ENCODE results near the gene DGCR8. TPM values are rescaled to one million over a fixed set of nuclear protein-coding genes. Genes with fewer than 3 reads are reported as not detected.

DGCR8 gene
- polyA plus RNA-seq, 4 donors = 17.0 to 31.0 (median 17.7) TPM

DNA sequence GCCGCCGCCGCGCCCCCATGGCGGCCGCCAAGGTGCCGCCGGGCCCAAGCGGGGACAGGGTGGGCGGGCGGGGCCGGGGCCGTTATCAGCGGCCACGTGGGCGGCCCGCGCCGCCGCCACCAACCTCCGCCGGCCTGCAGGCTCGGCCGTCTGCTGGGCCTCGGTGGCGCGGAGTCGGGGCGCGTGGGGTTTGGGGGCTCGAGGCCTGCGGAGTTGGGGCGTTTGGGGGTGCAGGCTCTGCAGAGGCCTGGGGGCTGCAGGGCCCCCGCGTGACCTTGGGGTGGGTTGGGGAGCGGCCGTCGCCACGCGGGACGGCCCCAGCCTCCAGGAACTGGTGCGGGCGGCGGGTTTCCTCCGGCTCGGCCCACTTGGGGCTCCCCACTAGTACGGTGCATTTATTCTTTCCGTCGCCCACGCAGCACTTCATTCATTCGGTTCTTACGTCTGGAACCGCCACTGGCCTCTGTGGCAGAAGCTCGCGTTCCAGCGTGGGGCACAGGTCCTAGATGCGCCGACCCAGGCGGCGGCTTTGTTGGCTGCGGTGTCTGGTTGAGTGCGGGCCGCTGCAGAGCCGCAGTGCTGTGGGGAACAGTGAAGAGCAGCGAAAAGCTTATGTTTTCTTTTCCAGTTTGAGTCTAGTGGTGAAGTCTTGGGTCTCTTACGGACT is 37.7 kb downstream of the DGCR8 start:
- FAIRE-seq (no peak), DNase-seq (peak in 1 of 2 donors; percentile 52)
- H3K27ac ChIP-seq (ENCODE audit: low read depth in 1 of 3, low read length in 2 of 3) = peak overlapping the region in 2 of 3 donors; percentile 0 to 66
- H3K36me3 ChIP-seq (ENCODE audit: control insufficient read depth in 3 of 3, insufficient read depth in 2 of 3, low read depth in 1 of 3, low read length in 3 of 3) = peaks cover 3 to 72% (median 4%) of the 10 kb centered on the region in 3 donors
- no peaks in the 10 kb centered on the region for H3K9me3 ChIP-seq (ENCODE audit: control insufficient read depth in 2 of 2, insufficient read depth in 1 of 2, low read depth in 1 of 2, low read length in 1 of 2)
- WGBS, 3 donors = 0 to 1% (median 1%) methylated on average over 43 to 66 of the region's 66 CpGs
- H3K27me3 ChIP-seq (ENCODE audit: control insufficient read depth in 3 of 3, insufficient read depth in 3 of 3, low read length in 3 of 3) = no peaks in the 10 kb centered on the region
- peak overlapping the region; percentile 61 to 81 (median 71) for H3K4me3 ChIP-seq (ENCODE audit: low read depth in 1 of 3, low read length in 3 of 3)
- H3K4me1 ChIP-seq (ENCODE audit: control insufficient read depth in 3 of 3, insufficient read depth in 2 of 3, low read depth in 1 of 3, low read length in 2 of 3) = peaks cover 3 to 14% (median 6%) of the 10 kb centered on the region in 3 donors

DNA sequence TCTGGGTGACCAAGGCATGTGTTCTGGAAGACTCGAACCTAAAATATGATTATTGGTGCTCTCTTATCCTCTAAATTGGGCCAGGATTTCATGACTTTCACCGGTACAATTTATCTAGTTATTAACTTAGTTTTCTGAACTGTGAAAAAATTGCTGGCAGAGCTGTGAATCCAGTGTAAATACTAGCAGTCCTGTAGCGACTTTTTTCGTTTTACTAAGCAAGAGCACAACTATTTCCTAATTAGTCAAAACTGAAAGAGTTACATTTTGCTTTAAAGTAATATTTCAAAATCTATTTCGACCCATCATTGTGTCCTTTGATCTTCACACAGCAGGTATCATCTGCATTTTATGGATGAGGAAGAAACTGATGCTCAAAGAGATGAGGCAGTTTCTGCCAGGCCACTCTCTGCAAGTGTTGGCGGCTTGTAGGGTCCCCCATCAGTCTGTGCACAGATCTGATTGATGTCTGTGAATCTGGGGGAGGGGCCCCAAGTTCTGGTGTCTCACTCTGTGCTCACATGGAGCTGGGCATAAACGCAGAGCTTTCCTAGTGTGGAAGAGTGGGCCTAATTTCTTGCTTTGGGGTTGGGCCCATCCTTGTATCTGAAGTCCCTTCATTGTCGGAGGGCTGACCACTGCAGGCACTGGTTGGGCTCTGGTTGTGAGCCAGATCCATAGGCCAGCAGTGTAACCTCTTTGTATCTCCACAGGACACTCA is 38.4 kb downstream of the DGCR8 start:
- Histone ChIP-seq H3K27ac (ENCODE audit: low read depth in 1 of 3, low read length in 2 of 3) (peak overlapping the region in 2 of 3 donors; percentile 0 to 66), H3K27me3 (ENCODE audit: control insufficient read depth in 3 of 3, insufficient read depth in 3 of 3, low read length in 3 of 3) (no peaks in the 10 kb centered on the region), H3K4me3 (ENCODE audit: low read depth in 1 of 3, low read length in 3 of 3) (peak overlapping the region; percentile 61 to 81 (median 71)), H3K36me3 (ENCODE audit: control insufficient read depth in 3 of 3, insufficient read depth in 2 of 3, low read depth in 1 of 3, low read length in 3 of 3) (peaks cover 3 to 67% (median 4%) of the 10 kb centered on the region in 3 donors), H3K9me3 (ENCODE audit: control insufficient read depth in 2 of 2, insufficient read depth in 1 of 2, low read depth in 1 of 2, low read length in 1 of 2) (no peaks in the 10 kb centered on the region), H3K4me1 (ENCODE audit: control insufficient read depth in 3 of 3, insufficient read depth in 2 of 3, low read depth in 1 of 3, low read length in 2 of 3) (peaks cover 3 to 14% (median 6%) of the 10 kb centered on the region in 3 donors)
- 13 to 19% (median 17%) methylated on average over 8 of the region's 8 CpGs for WGBS, 3 donors
- DNase-seq (no peak), FAIRE-seq (no peak)

DNA sequence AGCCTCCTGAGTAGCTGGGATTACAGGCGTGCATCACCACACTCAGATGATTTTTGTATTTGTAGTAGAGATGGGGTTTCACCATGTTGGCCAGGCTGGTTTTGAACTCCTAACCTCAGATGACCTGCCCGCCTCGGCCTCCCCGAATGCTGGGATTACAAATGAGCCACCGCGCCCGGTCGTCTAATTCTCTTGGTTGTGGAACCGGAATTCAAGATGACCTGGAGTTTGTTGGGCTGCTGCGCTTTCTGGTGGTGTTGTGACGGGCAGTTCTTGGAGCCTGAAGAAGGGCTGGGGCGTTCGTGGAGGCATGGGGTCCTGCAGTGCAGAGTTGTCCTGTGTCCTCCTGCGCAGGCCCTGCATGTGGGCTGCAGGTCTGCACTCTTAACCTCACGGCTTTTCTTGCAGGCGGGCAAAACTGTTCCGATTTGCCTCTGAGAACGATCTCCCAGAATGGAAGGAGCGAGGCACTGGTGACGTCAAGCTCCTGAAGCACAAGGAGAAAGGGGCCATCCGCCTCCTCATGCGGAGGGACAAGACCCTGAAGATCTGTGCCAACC is 41.9 kb downstream of the DGCR8 start:
- Histone ChIP-seq H3K36me3 (ENCODE audit: control insufficient read depth in 3 of 3, insufficient read depth in 2 of 3, low read depth in 1 of 3, low read length in 3 of 3) (peaks cover 5 to 75% (median 9%) of the 10 kb centered on the region in 3 donors), H3K27ac (ENCODE audit: low read depth in 1 of 3, low read length in 2 of 3) (no peak overlapping the region), H3K27me3 (ENCODE audit: control insufficient read depth in 3 of 3, insufficient read depth in 3 of 3, low read length in 3 of 3) (no peaks in the 10 kb centered on the region), H3K4me1 (ENCODE audit: control insufficient read depth in 3 of 3, insufficient read depth in 2 of 3, low read depth in 1 of 3, low read length in 2 of 3) (peaks cover 3 to 10% (median 6%) of the 10 kb centered on the region in 3 donors), H3K9me3 (ENCODE audit: control insufficient read depth in 2 of 2, insufficient read depth in 1 of 2, low read depth in 1 of 2, low read length in 1 of 2) (no peaks in the 10 kb centered on the region), H3K4me3 (ENCODE audit: low read depth in 1 of 3, low read length in 3 of 3) (no peak overlapping the region)
- WGBS, 3 donors = 90 to 96% (median 93%) methylated on average over 22 of the region's 22 CpGs
- no peak for FAIRE-seq
- no peak for DNase-seq

DNA sequence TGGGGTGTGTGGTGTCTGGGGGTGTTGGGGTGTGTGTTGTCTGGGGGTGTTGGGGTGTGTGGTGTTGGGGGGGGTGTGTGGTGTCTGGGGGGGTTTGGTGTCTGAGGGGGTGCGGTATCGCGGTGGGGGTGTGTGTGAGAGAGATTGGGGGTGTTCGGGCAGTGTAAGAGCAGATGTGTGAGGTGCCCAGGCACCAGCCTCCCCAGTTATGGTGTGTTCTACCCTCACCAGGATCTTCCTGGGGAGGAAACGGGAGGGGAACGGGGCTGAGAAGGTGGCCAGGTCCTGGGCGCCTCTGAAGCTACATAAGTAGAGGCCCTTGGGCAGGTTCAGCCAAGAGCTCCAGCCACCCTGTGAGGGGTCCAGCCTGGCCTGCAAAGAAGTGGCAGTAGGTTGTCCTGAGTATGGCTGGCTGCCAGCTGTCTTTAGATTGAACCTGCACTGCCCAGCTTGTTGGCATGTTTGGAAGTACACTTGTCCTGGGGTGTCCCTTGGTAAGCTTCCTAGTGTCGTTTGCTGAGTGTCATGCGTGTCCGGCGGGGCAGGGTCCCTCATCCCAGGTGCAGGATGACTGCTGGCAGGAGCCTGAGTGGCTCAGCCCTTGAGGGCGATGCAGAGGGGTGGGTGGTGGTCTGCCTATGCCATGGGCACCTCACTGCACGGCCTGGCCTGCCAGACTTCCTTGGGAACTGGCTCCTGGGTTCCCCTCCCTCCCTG is 43.5 kb downstream of the DGCR8 start:
- Histone ChIP-seq H3K27me3 (ENCODE audit: control insufficient read depth in 3 of 3, insufficient read depth in 3 of 3, low read length in 3 of 3) (no peaks in the 10 kb centered on the region), H3K27ac (ENCODE audit: low read depth in 1 of 3, low read length in 2 of 3) (no peak overlapping the region), H3K4me3 (ENCODE audit: low read depth in 1 of 3, low read length in 3 of 3) (no peak overlapping the region), H3K4me1 (ENCODE audit: control insufficient read depth in 3 of 3, insufficient read depth in 2 of 3, low read depth in 1 of 3, low read length in 2 of 3) (peaks cover 2 to 8% (median 6%) of the 10 kb centered on the region in 3 donors), H3K36me3 (ENCODE audit: control insufficient read depth in 3 of 3, insufficient read depth in 2 of 3, low read depth in 1 of 3, low read length in 3 of 3) (peaks cover 5 to 85% (median 11%) of the 10 kb centered on the region in 3 donors), H3K9me3 (ENCODE audit: control insufficient read depth in 2 of 2, insufficient read depth in 1 of 2, low read depth in 1 of 2, low read length in 1 of 2) (no peaks in the 10 kb centered on the region)
- DNase-seq (no peak), FAIRE-seq (no peak)
- WGBS, 3 donors = 90 to 94% (median 92%) methylated on average over 13 of the region's 13 CpGs

DNA sequence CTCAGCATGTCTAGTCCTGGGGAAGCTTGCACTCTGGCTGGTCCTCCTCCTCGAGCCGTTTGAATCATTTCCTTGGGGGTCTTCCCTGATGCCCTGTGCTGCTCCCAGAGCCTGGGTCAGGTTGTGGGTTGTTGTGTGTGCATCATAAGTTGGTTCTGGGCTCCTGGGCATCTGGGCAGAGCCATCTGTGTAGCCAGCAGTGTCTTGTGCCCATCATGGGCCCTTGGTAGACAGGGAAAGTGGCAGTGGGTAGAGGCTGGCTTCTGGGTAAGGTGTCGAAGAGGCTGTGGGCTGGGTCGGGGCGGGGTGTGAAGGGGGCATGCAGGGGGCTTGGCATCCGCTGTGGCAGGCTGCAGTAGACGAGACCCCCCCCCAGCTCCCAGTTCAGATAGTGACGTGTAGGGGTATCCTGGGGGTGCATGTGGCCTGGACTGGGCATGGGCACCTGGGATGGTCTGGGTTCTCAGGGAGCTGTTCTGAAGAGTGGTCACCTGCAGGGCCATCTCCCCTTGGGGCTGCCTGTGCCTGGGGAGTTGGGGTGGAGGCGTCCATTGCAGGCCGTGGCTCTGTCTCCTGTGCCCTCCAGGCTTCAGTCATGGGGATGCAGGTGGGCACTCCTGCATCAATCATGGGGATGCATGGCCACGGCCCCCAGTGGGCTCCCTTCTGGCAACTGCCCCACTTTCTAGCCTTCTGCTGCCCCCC is 44.2 kb downstream of the DGCR8 start:
- H3K27ac ChIP-seq (ENCODE audit: low read depth in 1 of 3, low read length in 2 of 3) = no peak overlapping the region
- WGBS, 3 donors = 86 to 99% (median 92%) methylated on average over 9 to 11 of the region's 11 CpGs
- no peak for DNase-seq
- no peaks in the 10 kb centered on the region for H3K9me3 ChIP-seq (ENCODE audit: control insufficient read depth in 2 of 2, insufficient read depth in 1 of 2, low read depth in 1 of 2, low read length in 1 of 2)
- peaks cover 5 to 80% (median 11%) of the 10 kb centered on the region in 3 donors for H3K36me3 ChIP-seq (ENCODE audit: control insufficient read depth in 3 of 3, insufficient read depth in 2 of 3, low read depth in 1 of 3, low read length in 3 of 3)
- no peaks in the 10 kb centered on the region for H3K27me3 ChIP-seq (ENCODE audit: control insufficient read depth in 3 of 3, insufficient read depth in 3 of 3, low read length in 3 of 3)
- peaks cover 0 to 12% (median 0%) of the 10 kb centered on the region in 3 donors for H3K4me1 ChIP-seq (ENCODE audit: control insufficient read depth in 3 of 3, insufficient read depth in 2 of 3, low read depth in 1 of 3, low read length in 2 of 3)
- H3K4me3 ChIP-seq (ENCODE audit: low read depth in 1 of 3, low read length in 3 of 3) = no peak overlapping the region
- no peak for FAIRE-seq

DNA sequence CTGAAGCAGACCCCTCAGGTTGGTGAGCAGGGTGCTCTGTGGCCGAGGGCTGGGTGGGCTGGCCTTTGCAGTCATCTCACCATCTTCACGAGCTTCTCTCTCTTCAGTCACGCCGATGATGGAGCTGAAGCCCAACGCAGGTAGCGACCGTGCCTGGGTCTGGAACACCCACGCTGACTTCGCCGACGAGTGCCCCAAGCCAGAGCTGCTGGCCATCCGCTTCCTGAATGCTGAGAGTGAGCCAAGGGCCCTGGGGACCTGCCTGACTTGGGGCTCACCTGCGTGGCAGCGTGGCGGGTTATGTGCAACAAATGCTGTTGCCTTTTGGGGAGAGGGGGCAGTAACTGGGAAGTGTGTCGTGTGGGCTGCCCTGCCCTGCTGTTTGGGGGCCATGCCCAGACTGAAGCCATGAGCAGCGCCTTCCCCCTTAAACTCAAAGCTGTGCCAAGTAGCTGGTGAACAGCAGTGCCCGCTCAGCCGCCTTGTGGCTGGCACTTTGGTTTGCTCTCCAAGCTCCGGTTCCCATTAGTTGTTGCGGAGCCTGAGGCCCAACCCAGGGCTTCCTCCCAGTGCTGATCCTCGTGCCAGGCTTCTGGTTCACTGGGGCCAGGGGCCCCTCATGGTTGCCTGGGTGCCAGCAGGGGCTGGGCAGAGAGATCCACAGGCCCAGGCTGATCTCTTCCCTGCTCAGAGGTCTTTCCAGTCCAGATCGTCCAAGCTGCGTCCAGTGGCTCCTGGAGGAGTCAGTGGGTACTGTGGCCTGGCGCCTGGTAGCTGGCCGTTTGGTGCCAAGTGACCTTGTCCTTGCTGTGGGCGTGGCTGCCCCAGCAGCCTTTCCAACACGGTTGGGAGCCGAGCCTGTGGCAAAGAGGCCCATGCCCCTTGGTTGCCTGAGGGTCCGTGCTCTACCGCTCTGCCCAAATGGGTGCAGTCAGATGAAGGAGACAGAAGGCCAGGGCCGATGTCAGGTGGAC is 45.4 kb downstream of the DGCR8 start:
- WGBS, 3 donors = 88 to 91% (median 88%) methylated on average over 32 of the region's 32 CpGs
- no peaks in the 10 kb centered on the region for H3K9me3 ChIP-seq (ENCODE audit: control insufficient read depth in 2 of 2, insufficient read depth in 1 of 2, low read depth in 1 of 2, low read length in 1 of 2)
- no peak overlapping the region for H3K27ac ChIP-seq (ENCODE audit: low read depth in 1 of 3, low read length in 2 of 3)
- H3K27me3 ChIP-seq (ENCODE audit: control insufficient read depth in 3 of 3, insufficient read depth in 3 of 3, low read length in 3 of 3) = no peaks in the 10 kb centered on the region
- FAIRE-seq = no peak
- peaks cover 0 to 16% (median 0%) of the 10 kb centered on the region in 3 donors for H3K4me1 ChIP-seq (ENCODE audit: control insufficient read depth in 3 of 3, insufficient read depth in 2 of 3, low read depth in 1 of 3, low read length in 2 of 3)
- DNase-seq = no peak
- peaks cover 5 to 67% (median 11%) of the 10 kb centered on the region in 3 donors for H3K36me3 ChIP-seq (ENCODE audit: control insufficient read depth in 3 of 3, insufficient read depth in 2 of 3, low read depth in 1 of 3, low read length in 3 of 3)
- H3K4me3 ChIP-seq (ENCODE audit: low read depth in 1 of 3, low read length in 3 of 3) = no peak overlapping the region

DNA sequence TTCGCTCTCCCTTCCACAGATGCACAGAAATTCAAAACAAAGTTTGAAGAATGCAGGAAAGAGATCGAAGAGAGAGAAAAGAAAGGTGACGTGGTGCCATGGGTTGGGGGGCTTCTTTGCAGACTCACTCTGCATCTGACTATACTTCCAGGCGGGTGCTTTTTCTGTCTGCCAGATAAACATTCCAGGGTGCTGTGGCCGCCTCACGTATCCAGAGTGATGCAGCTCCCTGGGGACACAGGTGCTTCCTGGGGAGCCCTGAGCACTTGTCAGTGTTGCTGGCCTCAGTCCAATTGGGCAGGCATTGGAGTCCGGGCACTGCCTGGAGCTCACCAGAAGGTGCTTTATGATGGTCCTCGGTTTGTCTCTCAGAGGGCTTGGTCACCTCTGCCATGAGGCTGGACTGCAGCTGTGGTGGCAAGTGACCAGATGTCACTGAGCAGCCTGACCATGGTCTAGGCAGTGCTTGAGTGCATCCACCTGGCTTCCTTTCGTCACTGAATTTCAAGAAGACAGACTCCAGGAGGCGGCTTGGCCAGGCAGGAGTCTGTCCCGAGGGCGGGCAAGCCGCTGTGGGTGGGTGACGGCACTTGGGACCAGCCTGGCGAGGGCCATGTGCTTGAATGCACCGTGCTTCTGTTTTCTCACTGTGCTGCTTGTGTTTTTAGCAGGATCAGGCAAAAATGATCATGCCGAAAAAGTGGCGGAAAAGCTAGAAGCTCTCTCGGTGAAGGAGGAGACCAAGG is 46.4 kb downstream of the DGCR8 start:
- 83 to 88% (median 85%) methylated on average over 19 of the region's 19 CpGs for WGBS, 3 donors
- no peaks in the 10 kb centered on the region for H3K27me3 ChIP-seq (ENCODE audit: control insufficient read depth in 3 of 3, insufficient read depth in 3 of 3, low read length in 3 of 3)
- H3K36me3 ChIP-seq (ENCODE audit: control insufficient read depth in 3 of 3, insufficient read depth in 2 of 3, low read depth in 1 of 3, low read length in 3 of 3) = peaks cover 5 to 58% (median 11%) of the 10 kb centered on the region in 3 donors
- no peak for DNase-seq
- H3K9me3 ChIP-seq (ENCODE audit: control insufficient read depth in 2 of 2, insufficient read depth in 1 of 2, low read depth in 1 of 2, low read length in 1 of 2) = no peaks in the 10 kb centered on the region
- H3K27ac ChIP-seq (ENCODE audit: low read depth in 1 of 3, low read length in 2 of 3) = no peak overlapping the region
- no peak for FAIRE-seq
- H3K4me1 ChIP-seq (ENCODE audit: control insufficient read depth in 3 of 3, insufficient read depth in 2 of 3, low read depth in 1 of 3, low read length in 2 of 3) = peaks cover 0 to 19% (median 0%) of the 10 kb centered on the region in 3 donors
- no peak overlapping the region for H3K4me3 ChIP-seq (ENCODE audit: low read depth in 1 of 3, low read length in 3 of 3)
